ENCODE results near the gene ANKRD63. TPM values are rescaled to one million over a fixed set of nuclear protein-coding genes. Genes with fewer than 3 reads are reported as not detected.

The ANKRD63 gene
- total RNA-seq, 1 experiment from 2014 or later, result 0.46 TPM

DNA sequence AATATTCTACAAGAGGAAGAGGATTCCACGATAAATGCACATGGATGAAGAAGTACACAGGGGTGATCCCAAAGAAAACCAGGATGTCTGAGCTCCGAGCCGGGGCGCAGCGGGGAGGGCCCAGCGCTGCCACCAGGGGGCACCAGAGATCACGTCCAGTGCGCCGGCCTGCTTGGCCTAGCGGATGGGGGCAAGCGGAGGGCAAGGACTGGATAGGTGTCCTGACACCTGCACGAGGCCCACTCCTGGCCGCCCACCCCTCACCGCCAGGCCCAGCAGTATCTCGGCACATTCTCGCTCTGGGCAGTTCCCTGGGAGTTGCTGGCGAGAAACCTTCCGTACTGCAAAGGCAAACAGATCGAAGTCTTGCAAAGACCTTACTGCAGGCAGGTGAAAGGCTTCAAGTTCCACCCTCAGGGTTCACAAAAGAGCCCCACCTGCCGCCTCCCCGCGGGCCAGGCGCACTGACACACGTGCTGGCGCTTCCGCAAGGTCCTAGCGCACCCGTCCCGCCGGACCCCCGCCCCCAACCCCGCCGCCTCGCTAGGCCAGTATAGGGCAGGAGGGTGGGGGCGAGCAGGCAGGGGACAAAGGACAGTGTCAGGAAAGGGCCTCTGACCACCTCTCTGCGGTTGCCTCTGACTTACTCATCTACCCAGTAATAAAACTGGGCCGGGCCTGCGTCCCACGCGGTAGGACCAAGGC lies 3.3 kb downstream of the ANKRD63 start:
- peaks cover 23 to 54% of the 10 kb centered on the region in 2 experiments for H3K4me1 Mint-ChIP-seq
- peak overlapping the region in 1 of 2 experiments; percentile 70; a peak in 2 of 5 replicates for H3K4me3 Mint-ChIP-seq
- no peaks in the 10 kb centered on the region for H3K4me1 ChIP-seq (ENCODE audit: insufficient read depth, low read length)

More for the DNA sequence above, 3.3 kb downstream of the ANKRD63 start:
- Histone ChIP-seq H4K20me1 (ENCODE audit: control insufficient read depth, insufficient read depth, insufficient read length) (no peaks in the 10 kb centered on the region), H3T11ph (ENCODE audit: low read length) (no peak overlapping the region), H3K9me3 (ENCODE audit: control insufficient read depth, low read depth, low read length) (no peaks in the 10 kb centered on the region), H3K79me1 (ENCODE audit: insufficient read depth, low read depth, low read length, poor library complexity, severe bottlenecking) (no peaks in the 10 kb centered on the region), H2BK20ac (ENCODE audit: low read depth, low read length, poor library complexity, severe bottlenecking) (no peak overlapping the region), H2AFZ (ENCODE audit: low read length) (no peak overlapping the region), H3K23ac (ENCODE audit: insufficient read length, low read depth, low read length) (no peak overlapping the region), H3K56ac (ENCODE audit: insufficient read length, low read depth, low read length) (no peak overlapping the region), H3K18ac (ENCODE audit: insufficient read length, low read depth, low read length) (peak overlapping the region; percentile 45), H3K79me2 (ENCODE audit: insufficient read depth, low read length) (no peaks in the 10 kb centered on the region), H4K5ac (ENCODE audit: insufficient read length, low read depth, low read length) (no peak overlapping the region), H3K27me3 (ENCODE audit: insufficient read depth, low read length) (peaks cover 37% of the 10 kb centered on the region; the same call in 1 of the 2 replicates), H2BK12ac (ENCODE audit: insufficient read length, low read depth, low read length) (no peak overlapping the region), H2BK15ac (ENCODE audit: low read depth, low read length) (no peak overlapping the region), H3K14ac (ENCODE audit: insufficient read depth, low read length) (no peak overlapping the region), H4K8ac (replicated peaks; ENCODE audit: insufficient read length, low read depth, low read length) (no peak overlapping the region), H3K27ac (ENCODE audit: insufficient read length, low read depth, low read length) (no peak overlapping the region), H3K4ac (ENCODE audit: low read depth, low read length) (no peak overlapping the region), H2BK5ac (ENCODE audit: insufficient read length, low read length) (no peak overlapping the region), H4K91ac (ENCODE audit: insufficient read length, low read depth, low read length) (no peak overlapping the region), H2AK5ac (ENCODE audit: insufficient read length, low read length) (no peak overlapping the region), H2BK120ac (ENCODE audit: low read depth, low read length, poor library complexity, severe bottlenecking) (no peak overlapping the region), H3K23me2 (ENCODE audit: insufficient read length, low read depth, low read length, poor library complexity, severe bottlenecking) (peaks cover 10% of the 10 kb centered on the region), H3K4me2 (ENCODE audit: insufficient read depth, insufficient read length, low read length) (peak overlapping the region; percentile 18), H3K9ac (ENCODE audit: extremely low read depth, insufficient read length, low read length) (no peak overlapping the region)
- Mint-ChIP-seq H3K36me3 (ENCODE audit: insufficient read depth in 1 of 3, low read depth in 3 of 3) (peaks cover 0 to 2% (median 0%) of the 10 kb centered on the region in 3 experiments; a peak in 3 of 7 replicates), H3K9me3 (no peaks in the 10 kb centered on the region; a peak in 1 of 5 replicates), H3K27ac (no peak overlapping the region), H3K27me3 (ENCODE audit: low read depth) (peaks cover 65% of the 10 kb centered on the region)
- WGBS (ENCODE audit: extremely low coverage, insufficient read length, low lambda C conversion rate), result no CpG with 5 or more reads among the region's 40 CpGs
- peak; percentile 90 for DNase-seq
- TF ChIP-seq, protein P1, sequence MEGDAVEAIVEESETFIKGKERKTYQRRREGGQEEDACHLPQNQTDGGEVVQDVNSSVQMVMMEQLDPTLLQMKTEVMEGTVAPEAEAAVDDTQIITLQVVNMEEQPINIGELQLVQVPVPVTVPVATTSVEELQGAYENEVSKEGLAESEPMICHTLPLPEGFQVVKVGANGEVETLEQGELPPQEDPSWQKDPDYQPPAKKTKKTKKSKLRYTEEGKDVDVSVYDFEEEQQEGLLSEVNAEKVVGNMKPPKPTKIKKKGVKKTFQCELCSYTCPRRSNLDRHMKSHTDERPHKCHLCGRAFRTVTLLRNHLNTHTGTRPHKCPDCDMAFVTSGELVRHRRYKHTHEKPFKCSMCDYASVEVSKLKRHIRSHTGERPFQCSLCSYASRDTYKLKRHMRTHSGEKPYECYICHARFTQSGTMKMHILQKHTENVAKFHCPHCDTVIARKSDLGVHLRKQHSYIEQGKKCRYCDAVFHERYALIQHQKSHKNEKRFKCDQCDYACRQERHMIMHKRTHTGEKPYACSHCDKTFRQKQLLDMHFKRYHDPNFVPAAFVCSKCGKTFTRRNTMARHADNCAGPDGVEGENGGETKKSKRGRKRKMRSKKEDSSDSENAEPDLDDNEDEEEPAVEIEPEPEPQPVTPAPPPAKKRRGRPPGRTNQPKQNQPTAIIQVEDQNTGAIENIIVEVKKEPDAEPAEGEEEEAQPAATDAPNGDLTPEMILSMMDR (conservative IDR thresholded peaks at IDR 0.05), result peak; percentile 100
